Activated CD8-positive, alpha-beta memory T cell treated with anti-CD3 and anti-CD28 coated beads for 4 hours (primary cell): ENCODE data around the gene ARL5B.
"Not testable (repeated sequence)": the region's sequence is repeated elsewhere in the genome, so short reads cannot be mapped to it uniquely, and the experiment has no call there.

Experiments
- DNase-seq, 2 donors: peaks; one replicate each; pipeline ENCODE4 v3.0.0-alpha.2; 2020; ENCODE audit warnings: low read depth in 2 of 2

Gene ARL5B, protein sequence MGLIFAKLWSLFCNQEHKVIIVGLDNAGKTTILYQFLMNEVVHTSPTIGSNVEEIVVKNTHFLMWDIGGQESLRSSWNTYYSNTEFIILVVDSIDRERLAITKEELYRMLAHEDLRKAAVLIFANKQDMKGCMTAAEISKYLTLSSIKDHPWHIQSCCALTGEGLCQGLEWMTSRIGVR

DNA sequence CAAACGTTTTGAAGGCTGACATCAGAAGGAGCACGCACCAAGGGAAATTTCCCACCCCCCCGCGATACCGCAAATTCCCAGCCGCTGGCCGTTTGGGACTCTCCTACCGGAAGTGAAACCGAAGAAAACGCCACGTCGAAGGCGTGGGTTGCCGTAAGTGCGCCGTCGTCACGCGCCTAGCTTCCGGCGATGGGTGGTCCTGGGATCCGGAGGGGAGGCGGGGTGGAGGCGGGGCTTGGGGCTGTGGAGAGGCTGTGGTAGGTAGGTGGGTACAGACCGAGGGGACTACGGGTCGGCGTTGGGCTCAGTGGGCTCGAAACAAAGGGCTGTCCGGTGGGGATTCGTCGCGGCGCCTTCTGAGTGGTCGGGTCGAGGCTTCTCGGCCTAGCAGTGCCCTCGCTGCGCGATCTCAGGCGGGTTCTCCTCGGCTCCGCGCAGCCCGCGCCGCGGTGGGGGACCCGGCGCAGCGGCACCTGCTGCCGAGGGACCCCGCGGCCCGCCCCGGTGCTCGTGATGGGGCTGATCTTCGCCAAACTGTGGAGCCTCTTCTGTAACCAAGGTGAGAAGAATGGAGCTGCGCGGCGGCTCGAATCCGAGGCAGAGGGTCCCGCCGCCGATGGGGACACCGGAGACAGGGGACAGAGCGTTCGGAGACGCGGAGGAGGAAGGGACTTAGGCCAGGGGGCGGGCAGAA is at the start of gene ARL5B:
Gene ARL5B (plus strand): TSS at position 307 of the 694 bp plus-strand sequence. CDS start 207 bp downstream, at position 514.
- peak; percentile 95 to 96 for DNase-seq

DNA sequence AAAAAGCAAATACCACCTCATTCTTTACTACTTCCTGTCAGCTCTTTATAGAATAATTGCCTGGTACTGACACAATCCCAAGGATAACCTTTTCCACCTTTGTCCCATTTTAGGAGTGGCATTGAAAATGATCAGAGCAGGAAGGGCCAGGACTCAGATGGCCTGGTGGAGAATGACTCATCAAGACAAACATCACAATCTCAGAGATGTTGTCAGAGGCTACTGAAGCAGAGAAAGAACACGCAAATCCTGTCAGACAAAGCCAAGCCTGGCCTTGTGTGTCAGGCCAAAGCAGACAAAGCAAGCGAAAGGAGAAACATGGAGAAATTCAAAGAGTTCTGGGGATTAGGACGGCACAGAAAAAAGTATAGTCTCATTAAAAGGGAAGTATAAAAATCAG is 48.7 kb upstream of the ARL5B start:
- DNase-seq = no peak

DNA sequence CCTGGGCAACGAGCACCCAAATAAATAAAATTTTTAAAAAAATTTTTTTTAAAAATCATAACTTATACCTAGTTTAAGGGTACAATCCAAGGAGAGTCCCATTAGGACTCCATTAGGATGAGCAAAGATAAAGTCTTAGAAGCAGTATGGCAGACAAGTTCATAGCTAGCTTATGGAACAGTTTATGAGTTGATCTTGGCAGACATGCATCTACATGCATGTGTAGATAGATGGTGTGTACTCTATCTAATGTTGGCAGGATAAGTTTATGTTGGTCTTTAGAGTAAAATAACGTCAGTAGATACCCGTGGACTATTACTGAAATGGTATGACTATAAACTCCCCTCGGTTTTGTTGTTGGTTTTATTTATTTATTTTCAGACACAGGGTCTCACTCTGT is 48.1 kb upstream of the ARL5B start:
- DNase-seq = no peak

DNA sequence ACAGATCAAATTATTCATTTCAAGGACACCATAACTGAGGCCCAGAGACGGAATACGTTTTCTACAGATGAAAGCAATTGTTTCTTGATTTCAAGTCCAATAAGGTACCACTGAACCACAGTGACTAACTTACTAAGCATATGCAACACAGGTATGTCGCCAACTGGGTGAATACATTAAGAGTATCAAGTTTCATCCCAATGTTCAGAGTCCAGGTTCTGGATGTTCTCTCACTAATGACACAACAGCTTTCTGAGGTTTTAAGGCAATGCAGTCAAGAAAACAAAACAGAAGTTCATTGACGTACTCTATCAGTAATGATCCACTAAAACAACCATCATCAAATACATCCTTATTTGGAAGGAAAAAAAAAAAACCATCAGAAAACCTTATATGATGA is 43.6 kb upstream of the ARL5B start:
- no peak for DNase-seq

DNA sequence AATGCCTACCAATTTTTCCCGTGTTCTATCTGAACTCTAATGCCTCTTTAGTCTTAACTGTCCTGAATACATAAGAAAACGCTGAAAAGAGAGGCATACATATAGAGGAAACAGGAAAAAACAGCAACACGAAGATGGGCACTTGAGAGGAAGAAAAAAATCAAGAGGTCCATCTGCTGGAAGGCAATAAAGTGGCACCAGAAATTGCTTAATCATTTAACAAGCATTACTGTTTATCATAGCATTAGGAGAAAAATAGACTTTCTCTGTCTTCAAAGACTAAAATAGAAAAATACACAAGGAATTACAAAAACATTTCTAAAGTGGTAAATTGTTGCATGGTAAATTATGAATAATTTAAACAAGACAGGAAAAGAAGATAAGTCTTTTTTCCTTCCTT is 42.9 kb upstream of the ARL5B start:
- DNase-seq = no peak

DNA sequence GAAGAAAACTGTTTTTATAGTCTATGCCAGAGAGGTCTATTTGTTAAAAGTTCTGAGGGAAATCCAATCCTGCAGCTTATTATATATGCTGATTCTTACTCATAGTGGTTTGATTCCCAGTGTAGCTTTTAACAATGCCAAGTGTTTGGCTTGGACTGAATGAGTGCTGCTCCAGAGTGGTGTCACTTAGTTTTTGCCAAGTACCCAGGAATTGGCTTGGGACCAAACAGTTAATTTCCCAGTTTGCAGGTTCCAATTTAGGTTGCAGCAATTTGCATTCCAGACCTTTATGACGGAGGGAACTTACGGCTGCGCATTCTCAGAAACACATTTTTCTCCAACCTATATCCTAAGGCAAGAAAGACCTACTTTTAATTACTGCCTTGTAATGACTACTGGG is 40.2 kb upstream of the ARL5B start:
- DNase-seq = no peak

DNA sequence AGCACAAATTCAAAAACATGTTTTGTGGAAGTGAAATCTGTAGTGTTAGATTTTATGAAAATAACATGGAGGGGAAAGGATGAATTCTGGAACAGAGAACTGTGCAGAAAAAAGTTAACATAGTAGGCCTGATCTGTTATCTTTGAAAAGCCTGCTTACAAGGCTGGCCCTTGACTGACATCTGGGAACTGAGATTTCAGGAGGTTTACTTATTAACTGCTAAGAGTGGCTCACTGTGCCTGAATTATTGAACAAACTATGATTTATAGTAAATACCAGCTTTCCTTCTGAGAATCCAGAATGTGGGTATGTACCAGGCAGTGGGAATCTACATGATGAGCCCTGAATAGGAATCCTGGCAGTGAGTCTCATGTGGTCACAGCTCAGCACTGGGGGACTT is 38.4 kb upstream of the ARL5B start:
- DNase-seq = no peak

DNA sequence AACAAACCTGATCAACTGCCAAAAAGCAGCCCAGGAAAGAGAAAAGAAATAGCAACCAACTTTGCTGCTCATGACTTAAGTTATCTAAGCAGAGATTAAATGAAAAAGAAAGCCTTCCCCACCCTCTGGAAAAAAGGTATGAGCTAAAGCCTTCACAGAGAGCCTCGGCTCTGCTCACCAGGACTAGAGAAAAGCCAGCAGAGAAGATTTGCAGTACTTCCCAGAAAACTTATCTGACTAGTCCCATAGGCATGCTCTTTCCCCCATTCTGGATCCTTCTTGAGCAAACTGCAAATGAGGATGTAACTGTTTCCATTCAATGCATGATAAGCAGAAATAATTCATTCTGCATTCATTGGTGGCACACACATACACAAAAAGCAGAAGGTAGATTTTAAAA is 35.6 kb upstream of the ARL5B start:
- DNase-seq = not testable (repeated sequence)

DNA sequence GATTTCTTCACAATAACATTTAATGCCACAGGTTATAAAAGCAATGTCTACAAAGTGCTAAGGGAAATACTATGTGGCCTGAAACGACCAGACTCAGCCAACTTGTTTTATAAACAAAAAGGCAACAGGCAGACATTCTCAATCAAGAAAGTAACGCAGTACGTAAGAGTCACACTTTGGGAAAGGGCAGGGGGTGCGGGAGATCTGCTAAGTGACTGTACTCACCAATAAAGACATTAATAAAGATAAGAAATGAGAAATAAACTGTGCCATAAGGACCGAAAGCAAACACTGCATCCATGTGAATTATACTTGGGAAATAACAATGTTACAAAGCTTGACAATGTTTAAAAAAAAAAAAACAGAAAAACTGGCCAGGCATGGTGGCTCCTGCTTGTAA is 33.3 kb upstream of the ARL5B start:
- DNase-seq = no peak

DNA sequence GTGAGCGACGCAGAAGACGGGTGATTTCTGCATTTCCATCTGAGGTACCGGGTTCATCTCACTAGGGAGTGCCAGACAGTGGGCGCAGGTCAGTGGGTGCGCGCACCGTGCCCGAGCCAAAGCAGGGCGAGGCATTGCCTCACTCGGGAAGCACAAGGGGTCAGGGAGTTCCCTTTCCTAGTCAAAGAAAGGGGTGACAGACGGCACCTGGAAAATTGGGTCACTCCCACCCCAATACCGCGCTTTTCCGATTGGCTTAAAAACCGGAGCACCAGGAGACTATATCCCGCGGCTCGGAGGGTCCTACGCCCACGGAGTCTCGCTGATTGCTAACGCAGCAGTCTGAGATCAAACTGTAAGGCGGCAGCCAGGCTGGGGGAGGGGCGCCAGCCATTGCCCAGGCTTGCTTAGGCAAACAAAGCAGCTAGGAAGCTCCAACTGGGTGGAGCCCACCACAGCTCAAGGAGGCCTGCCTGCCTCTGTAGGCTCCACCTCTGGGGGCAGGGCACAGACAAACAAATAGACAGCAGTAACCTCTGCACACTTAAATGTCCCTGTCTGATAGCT is 31.7 kb upstream of the ARL5B start:
- DNase-seq = peak; percentile 50 to 63

DNA sequence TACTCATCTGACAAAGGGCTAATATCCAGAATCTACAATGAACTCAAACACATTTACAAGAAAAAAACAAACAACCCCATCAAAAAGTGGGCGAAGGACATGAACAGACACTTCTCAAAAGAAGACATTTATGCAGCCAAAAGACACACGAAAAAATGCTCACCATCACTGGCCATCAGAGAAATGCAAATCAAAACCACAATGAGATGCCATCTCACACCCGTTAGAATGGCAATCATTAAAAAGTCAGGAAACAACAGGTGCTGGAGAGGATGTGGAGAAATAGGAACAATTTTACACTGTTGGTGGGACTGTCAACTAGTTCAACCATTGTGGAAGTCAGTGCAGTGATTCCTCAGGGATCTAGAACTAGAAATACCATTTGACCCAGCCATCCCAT is 26.7 kb upstream of the ARL5B start:
- DNase-seq = not testable (repeated sequence)

DNA sequence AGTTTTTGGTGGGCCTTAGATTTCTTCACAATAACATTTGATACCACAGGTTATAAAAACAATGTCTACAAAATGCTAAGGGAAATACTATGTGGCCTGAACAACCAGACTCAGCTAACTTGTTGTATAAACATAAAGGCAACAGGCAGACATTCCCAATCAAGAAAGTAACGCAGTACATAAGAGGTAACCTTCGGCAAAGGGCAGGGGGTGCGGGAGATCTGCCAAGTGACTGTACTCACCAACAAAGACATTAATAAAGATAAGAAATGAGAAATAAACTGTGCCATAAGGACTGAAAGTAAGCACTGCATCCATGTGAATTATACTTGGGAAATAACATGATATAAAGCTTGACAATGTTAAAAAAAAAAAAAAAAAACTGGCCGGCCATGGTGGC is 23.2 kb upstream of the ARL5B start:
- DNase-seq = no peak

DNA sequence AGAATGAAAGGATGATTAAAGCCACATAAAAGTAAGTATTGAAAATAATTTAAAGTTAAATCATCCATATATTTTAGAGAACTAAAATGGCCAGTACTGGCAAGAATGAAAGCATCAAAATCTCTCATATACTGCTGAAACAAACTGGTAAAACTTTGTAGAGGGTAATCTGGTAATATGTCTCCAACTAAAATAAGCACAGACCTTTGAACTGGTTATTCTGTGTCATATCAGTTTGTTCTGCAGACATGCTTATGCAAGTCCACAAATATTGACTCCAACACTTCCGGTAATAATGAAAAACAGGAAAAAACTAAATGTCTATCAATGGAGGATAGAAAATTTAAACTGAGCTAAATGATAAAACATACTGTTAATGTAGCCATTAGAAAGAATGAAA is 21.8 kb upstream of the ARL5B start:
- DNase-seq = not testable (repeated sequence)

DNA sequence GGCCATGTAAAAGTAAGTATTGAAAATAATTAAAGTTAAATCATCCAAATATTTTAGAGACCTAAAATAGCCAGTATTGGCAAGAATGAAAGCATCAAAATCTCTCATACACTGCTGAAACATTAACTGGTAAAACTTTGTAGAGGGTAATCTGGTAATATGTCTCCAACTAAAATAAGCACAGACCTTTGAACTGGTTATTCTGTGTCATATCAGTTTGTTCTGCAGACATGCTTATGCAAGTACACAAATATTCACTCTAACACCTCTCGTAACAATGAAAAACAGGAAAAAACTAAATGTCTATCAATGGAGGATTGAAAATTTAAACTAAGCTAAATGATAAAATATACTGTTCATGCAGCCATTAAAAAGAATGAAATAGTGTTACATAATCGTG is 19.5 kb upstream of the ARL5B start:
- DNase-seq = not testable (repeated sequence)

DNA sequence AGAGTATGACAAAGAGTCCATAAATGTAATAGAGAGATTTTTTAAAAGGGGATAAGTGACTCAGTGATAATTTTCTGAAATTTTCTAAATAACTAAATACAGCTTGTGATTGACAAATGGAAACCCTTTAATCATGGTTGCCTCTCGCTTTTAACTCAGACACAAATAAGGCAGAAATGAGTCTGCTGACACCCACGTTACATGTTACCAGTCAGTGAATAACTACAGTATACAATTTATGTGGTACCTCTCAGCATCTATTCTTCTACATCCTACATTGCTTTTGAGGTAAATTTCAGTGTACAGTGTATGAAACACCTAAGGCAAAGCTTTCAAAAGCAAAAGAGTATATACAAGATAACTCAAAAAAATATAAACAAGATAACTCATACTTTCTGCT is 12.1 kb upstream of the ARL5B start:
- DNase-seq = no peak

DNA sequence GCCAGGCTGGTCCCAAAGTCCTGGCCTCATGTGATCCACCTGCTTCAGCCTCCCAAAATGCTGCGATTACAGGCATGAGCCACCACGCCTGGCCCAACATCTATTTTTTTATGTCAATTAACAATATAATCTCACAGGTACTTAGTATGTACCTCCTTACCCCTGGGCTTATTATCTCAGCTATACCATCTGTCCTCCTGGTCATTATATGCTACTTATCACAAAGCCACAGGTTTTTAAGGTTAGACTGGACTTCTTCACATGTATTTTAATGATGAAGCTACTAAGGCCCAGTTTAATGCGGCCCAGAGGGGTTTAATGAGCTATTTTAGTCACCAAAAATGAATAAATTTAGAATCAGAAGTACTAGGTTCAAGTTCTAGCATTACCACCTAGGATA is 11.3 kb upstream of the ARL5B start:
- DNase-seq = no peak

DNA sequence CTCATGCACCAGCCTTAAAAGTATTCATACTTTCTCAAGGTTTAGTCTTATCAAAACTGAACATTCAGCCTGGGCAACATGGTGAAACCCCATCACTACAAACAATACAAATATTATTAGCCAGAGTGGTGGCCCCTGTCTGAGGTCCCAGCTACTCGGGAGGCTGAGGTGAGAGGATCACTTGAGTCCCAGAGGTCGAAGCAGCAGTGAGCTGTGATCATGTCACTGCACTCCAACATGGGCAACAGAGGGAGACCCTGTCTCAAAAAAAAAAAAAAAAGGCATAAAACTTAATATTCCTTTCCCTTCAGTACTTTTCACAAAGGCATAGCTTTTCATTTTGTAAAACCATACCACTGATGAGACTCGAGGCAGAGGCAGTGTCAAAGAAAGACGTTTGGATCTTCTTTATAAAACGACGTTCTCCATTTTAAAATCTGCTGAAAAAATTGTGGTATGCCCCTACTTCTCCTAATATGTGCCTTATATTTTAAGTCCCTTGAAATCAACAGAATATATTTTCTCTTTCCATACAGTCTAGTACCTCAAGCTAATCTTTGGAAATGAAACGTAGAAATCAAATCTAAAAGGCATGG is 9.8 kb upstream of the ARL5B start:
- no peak for DNase-seq

DNA sequence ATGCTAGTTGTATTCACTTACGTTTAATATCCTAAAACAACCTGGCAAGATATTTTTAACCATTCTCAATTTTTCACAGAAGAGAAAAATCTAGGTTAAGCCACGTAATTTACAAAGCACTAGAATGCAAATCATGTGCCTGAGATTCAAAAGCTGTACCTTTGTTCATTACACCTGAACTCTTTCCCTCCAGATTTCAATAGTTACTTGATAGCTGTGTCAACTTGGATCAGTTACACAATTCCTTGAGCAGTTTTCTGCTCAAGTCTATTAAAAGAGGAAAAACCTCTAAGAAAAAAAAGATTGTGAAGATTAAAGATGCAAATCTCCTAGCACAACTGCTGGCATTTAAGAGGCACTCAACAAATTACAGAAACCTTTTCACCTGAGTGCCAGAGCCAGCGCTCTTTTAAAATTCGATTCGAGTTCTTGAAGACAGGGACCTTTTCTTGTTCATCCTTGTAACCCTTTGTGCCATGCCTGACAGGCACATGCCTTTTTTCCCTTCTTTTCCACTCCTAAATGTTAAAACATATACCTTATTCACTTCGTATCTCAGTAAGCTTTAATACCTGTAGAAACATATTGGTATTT is 8.7 kb upstream of the ARL5B start:
- no peak for DNase-seq

DNA sequence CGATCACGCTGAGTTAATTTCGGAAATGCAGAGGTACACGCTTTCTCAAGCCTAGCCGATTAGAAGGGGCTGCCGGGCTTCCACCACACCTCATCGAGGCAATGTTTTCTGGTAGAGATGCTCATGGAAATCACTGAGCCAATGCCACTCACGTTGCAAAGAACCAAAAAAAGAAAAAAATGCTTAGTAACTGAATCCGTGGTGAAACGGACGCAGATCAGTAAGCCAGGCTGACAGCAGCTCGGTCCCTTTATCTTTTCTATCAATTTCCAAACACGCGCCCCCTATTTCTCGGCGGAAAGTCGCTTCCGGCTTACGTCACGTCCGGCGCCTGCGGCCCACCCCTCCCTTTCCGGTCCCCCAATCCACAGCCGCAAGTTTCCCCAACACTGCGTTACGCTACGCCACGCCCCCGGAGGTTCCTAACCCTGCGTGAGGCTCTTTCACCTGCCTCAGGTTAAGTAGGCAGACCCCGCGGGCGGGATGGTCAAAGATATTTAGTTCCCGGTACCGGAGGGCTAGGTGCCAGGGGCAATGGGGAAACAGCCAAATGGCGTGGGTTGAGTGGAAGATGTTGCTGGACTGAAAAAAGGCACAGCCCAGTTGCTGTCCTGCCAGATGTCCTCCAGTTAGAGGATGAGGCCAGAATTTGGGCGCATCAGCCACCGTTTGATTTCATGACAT is 7.8 kb upstream of the ARL5B start, which contains the start of gene NSUN6:
Gene NSUN6 (minus strand): TSS at position 264 of the 684 bp plus-strand sequence. CDS start 384 bp downstream, outside the sequence.
- DNase-seq = peak; percentile 91 to 92

DNA sequence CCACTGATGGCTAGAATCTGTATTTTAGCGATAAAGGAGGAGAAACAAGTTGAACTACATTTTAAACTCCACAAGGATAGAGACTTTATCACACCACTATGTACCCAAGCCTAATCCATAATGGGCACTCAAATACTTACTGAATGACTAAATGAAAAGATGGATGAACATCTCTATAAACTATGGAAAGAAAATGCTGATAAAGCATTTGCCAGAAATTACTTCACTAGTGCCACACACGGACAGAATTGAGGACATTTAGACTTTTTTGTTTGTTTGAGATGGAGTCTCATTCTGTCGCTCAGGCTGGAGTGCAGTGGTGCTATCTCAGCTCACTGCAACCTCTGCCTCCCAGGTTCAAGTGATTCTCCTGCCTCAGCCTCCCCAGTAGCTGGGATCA is 6.1 kb upstream of the ARL5B start:
- no peak for DNase-seq

DNA sequence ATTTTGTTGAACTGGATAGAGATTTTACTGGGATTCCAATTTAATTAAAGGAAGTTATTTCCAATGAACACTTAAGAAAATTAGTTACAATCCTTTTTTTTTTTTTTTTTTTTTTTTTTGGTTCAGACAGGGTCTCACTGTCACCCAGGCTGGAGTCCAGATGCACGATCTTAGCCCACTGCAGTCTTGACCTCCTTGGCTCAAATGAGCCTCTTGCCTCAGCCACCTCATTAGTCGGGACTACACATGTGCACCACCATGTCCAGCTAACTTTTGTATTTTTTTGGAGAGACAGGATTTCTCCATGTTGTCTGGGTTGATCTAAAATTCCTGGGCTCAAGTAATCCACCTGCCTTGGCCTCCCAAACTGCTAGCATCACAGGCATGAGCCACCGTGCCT is 2.5 kb upstream of the ARL5B start:
- DNase-seq = no peak
